Measurements from ENCODE around the gene LPP.

- TF ChIP-seq CTCF (IDR thresholded peaks at IDR 0.05) (no peak), POLR2A (IDR thresholded peaks at IDR 0.05) (no peak)
Measured at GRCh38 chr3:188353426-188353825, 199.5 kb downstream of the LPP start.

Data from right lobe of liver (tissue), 4 donors.